Stimulated activated CD4-positive, alpha-beta T cell treated with anti-CD3 and anti-CD28 coated beads, TNF-alpha, amount 100 ng/mL, for 48 hours (primary cell): Measurements from ENCODE around the gene ZBTB47.

Experiments used
- DNase-seq, 3 donors: peaks; one replicate each; pipeline ENCODE4 v3.0.0-alpha.2; 2020; ENCODE audit warnings: low read depth in 3 of 3

The ZBTB47 gene

GRCh38 chr3:42665050-42665878 lies 11.8 kb downstream of the ZBTB47 start:
- DNase-seq = no peak

DNA sequence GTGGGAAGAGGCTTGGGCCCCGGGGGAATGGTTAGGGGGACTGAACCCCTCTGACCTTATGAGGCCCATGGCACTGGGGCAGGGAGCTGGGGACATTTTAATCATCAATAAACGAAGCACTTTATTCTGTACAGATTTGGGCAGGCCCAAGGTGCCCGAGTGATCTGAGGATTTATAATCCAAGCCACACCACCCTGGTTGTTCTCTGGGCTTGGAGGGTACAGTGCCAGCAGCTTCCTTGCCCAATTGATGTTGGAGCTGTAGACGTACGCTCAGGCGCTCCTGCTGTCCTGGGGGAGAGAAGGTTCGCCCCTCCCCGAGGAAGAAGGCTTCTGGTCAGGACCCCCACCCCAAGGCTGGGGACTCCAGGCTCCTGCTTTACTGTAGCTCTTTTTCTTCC lies 12.5 kb downstream of the ZBTB47 start:
- no peak for DNase-seq

DNA sequence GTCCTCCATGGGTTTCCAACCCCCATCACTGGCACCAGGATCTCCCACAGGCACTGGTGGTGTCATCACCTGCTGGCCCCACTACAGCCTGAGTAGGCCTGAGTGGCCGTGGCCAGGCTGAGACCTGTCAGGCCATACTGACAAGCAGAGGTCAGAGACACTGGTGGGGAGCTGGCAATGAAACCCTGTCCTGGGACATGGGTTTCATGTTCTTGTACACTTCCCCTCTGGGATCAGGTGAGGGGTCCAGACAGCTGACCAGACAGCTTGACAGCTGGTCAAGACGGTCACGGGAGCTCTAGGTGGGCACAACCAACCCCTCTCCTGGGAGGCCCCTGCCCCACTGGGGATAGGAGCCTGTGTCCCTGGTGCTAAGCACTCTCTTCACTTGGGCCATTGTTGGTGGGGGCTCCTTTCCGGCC lies 13.1 kb downstream of the ZBTB47 start:
- DNase-seq = no peak

GRCh38 chr3:42667096-42667522 lies 13.6 kb downstream of the ZBTB47 start:
- DNase-seq = no peak

DNA sequence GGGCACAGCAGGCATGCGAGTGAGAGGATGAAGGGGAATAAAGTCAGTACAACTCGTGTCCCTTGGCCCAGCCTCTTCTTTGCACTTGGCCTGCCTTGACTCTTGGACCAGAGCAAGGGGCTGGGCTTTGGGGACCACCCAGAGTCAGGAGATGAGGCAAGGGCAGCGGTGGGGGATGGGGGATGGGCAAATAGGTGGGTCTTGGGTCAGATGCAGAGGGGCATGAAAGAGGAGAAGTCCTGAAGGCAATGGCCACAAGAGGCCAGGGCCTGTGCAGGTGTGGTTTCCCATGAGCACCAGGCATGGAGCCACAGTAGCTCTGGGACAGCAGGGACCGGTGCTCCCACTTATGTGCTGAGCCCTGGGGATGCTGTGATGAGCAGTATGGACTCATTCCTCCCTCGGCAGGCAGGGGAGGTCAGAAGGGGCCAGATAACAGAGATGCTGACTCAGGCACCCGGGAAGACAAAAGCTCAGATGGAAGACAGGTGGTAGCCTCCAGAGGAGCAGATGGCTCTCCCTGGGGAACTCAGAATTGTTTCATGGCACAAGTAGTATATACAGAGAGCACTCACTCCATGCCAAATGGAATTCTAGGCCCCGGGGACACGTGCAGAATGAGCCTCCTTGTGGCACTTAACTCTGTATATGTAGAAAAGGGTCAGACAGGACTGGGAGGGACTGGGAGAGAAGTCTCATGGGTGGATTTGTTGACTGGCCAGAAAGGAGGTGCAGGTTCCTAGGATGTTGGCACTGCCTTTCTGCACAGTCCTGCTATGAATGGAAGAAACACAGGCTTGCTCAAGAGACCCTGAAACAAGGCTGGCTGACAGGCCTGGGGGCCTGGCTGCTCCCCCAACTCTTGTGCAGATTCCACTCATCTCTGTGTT lies 14.3 kb downstream of the ZBTB47 start:
- no peak for DNase-seq

- no peak for DNase-seq
Measured at GRCh38 chr3:42668413-42668760, 14.9 kb downstream of the ZBTB47 start.

GRCh38 chr3:42668793-42669217 lies 15.3 kb downstream of the ZBTB47 start:
- DNase-seq = no peak

DNA sequence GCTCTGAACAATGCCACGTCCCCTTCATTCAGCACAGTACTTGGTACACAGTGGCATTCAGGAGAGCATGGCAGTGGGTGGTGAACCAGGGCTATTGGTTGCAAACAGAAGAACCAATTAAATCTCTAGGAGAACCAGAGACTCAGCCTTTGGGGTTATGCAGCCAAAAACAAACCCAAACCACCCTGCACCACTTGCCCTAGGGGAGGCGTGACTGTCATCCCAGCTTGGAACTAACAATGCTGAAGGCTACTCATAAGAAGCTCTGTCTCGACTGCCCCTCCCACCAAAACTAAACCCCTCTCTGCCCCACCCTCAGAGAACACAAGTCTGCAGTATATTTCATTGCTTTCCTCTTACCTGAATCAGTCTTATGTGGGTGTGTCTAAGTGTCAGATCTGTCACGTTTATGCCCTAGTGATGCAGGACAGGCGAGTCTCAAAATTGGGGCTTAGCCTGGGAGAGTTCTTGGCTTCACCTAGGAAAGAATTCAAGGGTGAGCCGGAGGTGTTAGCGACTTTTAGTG lies 16.6 kb downstream of the ZBTB47 start:
- no peak for DNase-seq

DNA sequence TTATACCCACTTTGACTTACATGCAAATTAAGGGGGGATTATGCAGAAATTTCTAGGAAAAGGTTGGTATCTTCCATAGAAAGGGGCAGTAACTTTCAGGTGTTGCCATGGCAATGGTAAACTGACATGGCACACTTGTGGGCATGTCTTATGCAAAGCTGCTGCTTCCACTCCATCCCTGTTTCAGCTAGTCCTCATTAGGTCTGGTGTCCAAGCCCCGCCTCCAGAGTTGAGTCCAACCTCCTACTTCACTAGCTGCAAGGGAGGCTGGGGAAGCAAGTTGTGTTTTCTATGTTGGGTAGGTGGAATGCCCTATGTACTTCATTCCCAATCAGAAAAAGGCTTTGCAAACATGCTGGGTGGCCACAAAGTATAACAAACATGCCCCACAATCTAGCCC lies 17.2 kb downstream of the ZBTB47 start:
- no peak for DNase-seq

GRCh38 chr3:42672515-42672914 lies 19.0 kb downstream of the ZBTB47 start:
- DNase-seq = no peak

DNA sequence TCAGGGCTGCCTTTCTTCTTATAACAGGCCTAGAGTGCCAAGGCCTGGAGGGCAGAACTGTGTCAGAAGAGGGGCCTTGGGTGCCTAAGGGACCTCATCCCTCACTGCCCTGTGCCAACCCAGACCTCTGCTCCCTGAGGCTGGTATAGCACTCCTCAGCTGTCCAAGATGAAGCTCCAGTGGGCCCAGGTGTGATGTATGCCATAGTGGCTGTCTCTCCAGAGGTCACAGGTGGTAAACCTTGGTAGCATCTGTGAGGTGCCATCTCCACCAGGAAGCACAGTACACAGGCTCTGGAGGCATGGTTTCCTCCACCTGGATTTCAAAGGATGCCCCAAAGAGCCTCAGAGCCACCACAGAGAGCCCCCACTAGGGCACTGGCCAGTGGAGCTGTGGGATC lies 19.6 kb downstream of the ZBTB47 start:
- DNase-seq = no peak

GRCh38 chr3:42674146-42674545 lies 20.6 kb downstream of the ZBTB47 start:
- no peak for DNase-seq

DNA sequence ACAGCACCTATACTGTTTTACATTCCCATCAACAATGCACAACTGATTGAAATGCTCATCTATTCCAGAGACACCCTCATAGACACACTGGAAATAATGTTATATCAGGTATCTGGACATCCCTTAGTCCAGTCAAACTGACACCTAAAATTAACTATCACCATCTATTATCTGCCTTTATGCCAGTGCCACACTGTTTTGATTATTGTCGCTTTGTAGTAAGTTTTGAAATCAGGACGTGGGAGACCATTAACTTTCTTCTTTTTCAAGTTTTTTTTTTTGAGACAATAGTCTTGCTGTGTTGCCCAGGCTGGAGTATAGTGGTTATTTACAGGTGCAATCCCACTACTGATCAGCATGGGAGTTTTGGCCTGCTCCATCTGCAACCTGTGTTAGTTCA lies 22.4 kb downstream of the ZBTB47 start:
- no peak for DNase-seq

DNA sequence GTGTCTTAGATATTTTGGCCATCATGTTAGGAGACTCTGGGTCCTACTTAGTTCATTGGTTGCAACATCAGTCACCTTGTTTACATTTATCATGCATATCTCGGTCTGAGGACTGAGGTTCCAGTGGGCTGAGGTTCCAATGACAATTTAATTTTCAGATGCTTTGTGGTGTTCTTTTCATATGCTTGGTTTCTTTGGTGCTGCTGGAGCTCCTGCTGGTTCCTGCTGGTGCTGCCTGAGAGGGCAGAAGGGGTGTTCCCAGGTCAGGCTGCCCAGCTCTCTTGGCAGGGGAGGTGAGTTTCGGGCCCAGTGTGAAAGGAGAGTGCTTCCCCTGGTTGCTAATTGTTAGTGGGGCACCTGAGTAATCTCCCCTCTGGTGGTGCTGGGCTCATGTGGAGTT lies 24.9 kb downstream of the ZBTB47 start:
- DNase-seq = no peak

DNA sequence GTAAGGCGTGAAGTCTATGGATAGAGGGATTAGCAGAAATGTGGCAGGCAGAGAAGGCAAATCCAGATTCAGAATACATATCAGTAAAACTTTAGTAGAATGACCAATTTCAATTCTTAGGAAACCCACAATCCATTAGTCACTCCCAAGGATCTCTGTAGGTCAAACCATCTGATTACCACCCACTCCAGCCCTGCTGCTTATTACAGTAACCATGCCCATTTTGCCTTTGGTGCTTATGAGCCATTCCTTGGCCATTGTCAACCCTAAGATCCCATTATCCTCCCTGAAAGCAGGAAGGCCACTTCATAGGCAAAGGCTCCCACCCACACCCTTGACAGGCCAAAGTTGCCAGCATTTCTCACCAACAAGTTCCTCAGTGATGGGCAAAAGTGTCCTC lies 26.8 kb downstream of the ZBTB47 start:
- DNase-seq = no peak

DNA sequence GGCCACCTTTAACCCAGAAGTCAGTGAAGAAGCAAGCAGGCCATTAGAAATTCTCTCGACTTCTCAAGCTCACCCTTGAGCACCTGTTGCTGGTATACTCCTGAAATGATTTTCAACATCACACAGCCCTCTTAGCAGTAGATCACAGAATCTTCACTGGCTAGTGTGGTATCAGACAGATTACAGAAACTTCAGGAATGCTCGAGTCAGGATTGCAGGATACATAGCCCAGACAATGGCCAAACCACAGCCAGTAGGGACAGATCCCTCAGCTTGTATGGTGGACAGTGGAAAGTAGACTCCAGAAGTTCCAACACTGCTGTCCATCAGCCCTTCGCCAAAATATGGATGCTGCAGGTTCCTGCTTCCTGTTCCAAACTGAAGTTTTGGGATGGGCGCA lies 27.3 kb downstream of the ZBTB47 start:
- DNase-seq = no peak

- DNase-seq = no peak
Measured at GRCh38 chr3:42681361-42682038, 28.0 kb downstream of the ZBTB47 start.

DNA sequence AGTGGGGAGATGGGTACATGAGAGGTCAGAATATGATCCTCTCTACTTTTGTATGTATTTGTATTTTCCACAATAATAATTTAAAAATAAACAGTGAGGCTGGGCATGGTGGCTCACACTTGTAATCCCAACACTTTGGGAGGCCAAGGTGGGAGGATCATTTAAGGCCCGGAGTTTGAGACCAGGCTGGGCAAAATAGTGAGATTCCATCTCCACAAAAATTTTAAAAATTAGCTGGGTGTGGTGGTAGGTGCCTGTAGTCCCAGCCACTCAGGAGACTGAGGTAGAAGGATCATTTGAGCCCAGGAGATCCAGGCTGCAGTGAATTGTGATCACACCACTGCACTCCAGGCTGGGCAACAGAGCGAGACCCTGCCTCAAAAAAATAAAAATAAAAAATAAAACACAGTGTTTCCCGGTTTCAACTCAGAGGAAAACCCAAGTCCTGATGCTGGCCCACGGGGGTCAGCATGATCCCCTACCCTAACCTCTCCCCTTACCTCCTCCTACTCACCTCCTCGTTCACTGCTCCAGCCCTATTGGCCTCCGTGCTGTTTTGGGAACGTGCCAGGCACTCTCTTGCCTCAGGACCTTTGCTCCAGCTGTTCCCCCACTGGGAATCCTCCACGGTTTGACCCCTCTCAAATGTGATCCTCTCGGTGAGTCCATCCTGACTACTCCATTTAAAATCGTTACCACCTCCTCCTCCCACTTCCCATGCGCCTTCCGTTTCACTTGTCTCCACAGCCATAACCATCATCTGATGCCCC lies 29.0 kb downstream of the ZBTB47 start:
- no peak for DNase-seq

DNA sequence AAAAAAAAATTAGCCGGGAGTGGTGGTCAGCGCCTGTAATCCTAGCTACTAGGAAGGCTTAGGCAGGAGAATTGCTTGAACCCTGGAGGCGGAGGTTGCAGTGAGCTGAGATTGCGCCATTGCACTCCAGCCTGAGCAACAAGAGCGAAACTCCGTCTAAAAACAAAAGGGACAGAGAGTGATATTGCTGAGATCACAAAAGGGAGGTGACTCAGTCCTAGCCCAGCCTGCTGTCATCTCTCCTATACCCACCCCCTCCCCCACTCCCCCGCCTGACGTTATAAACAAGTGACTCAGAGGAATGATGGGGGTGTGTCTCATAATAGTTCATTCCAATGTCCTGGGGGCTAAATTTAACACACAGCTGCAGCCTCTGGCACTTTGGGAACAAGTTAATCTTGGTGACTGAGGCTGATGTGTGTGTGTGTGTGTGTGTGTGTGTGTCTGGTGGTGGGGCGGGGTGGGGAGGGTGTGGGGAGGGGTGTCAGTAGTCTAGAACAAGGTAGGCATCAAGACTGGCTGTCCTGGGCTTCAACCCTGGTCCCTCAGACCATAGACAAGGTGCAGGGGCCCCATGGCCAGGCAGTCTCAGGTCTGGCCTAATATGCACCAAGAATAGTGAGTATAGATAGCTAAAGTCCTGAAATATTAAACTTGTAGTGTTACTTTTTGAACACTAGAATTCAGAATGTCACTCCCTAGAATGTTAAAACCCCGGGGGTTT lies 30.5 kb downstream of the ZBTB47 start:
- DNase-seq = peak; percentile 44 to 70 (median 61)

- no peak for DNase-seq
Measured at GRCh38 chr3:42684632-42685362, 31.3 kb downstream of the ZBTB47 start.
